Hepatocyte (in vitro differentiated cells): ENCODE measurements around the gene FRRS1L.

Experiments
- CTCF ChIP-seq: fragments of 200-600 bp; sonication (generic); IDR thresholded peaks from 2 replicates; pipeline ENCODE4 v1.5.1; 2016; ENCODE audit warnings: antibody characterized with exemption, mild to moderate bottlenecking; ENCODE audit not compliant: poor library complexity
- EZH2 ChIP-seq: fragments of 200-600 bp; sonication (generic); IDR thresholded peaks from 2 replicates; pipeline ENCODE4 v1.6.1; 2016; ENCODE audit warnings: antibody characterized with exemption, mild to moderate bottlenecking, borderline replicate concordance
- EZH2phosphoT487 ChIP-seq: fragments of 200-600 bp; sonication (generic); IDR thresholded peaks from one replicate; pipeline ENCODE4 v1.6.1; 2018; ENCODE audit warnings: antibody characterized with exemption, mild to moderate bottlenecking, low read depth, moderate library complexity; ENCODE audit not compliant: unreplicated experiment, severe bottlenecking

- TF ChIP-seq CTCF (no peak), EZH2 (no peak), EZH2phosphoT487 (no peak)
These were observed 34.5 kb downstream of the FRRS1L start for GRCh38 chr9:109132567-109133021.
